ENCODE measurements around the gene FANCG.

GRCh38 chr9:35035851-35036701, 43.7 kb downstream of the FANCG start:
- TF ChIP-seq CTCF (IDR thresholded peaks at IDR 0.05) (no peak), POLR2A (IDR thresholded peaks at IDR 0.05) (no peak)

Data from esophagus squamous epithelium (tissue), 4 donors.